ENCODE measurements around the gene PALLD.

- no peak for TF ChIP-seq CTCF (IDR thresholded peaks at IDR 0.05; ENCODE audit: extremely low read depth in 1 of 2, insufficient read depth in 1 of 2, low read depth in 1 of 2, low read length in 2 of 2)
- no peak for TF ChIP-seq POLR2A (IDR thresholded peaks at IDR 0.05; ENCODE audit: low read depth, low read length)
- no peak for TF ChIP-seq POLR2AphosphoS5 (IDR thresholded peaks at IDR 0.05; ENCODE audit: insufficient read depth, low read depth, low read length)
- TF ChIP-seq JUN (IDR thresholded peaks at IDR 0.05; ENCODE audit: borderline replicate concordance, insufficient read depth, insufficient read length, low read depth), result no peak
- TF ChIP-seq EZH2 (IDR thresholded peaks at IDR 0.05; ENCODE audit: borderline replicate concordance, low read depth, low read length, severe bottlenecking), result no peak
- no peak for TF ChIP-seq MYC (IDR thresholded peaks at IDR 0.05; ENCODE audit: low read depth, low read length)
- TF ChIP-seq, protein P1, sequence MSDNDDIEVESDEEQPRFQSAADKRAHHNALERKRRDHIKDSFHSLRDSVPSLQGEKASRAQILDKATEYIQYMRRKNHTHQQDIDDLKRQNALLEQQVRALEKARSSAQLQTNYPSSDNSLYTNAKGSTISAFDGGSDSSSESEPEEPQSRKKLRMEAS (IDR thresholded peaks at IDR 0.05; ENCODE audit: insufficient read depth, insufficient read length), result no peak
Observed at GRCh38 chr4:168491563-168491962, 5.3 kb upstream of the PALLD start.

All from endothelial cell of umbilical vein (primary cell).